KG1 (cell line): Measurements from ENCODE around the gene DNAJC30.
A peak's percentile ranks its signal among the peaks of the same experiment; 100 is the strongest.
"Not testable (repeated sequence)": the region's sequence is repeated elsewhere in the genome, so short reads cannot be mapped to it uniquely, and the experiment has no call there.

Source experiments
- DNase-seq: peaks from one replicate; lab custom pipeline; 2025; lab: John Stamatoyannopoulos, UW

DNAJC30 gene

DNA sequence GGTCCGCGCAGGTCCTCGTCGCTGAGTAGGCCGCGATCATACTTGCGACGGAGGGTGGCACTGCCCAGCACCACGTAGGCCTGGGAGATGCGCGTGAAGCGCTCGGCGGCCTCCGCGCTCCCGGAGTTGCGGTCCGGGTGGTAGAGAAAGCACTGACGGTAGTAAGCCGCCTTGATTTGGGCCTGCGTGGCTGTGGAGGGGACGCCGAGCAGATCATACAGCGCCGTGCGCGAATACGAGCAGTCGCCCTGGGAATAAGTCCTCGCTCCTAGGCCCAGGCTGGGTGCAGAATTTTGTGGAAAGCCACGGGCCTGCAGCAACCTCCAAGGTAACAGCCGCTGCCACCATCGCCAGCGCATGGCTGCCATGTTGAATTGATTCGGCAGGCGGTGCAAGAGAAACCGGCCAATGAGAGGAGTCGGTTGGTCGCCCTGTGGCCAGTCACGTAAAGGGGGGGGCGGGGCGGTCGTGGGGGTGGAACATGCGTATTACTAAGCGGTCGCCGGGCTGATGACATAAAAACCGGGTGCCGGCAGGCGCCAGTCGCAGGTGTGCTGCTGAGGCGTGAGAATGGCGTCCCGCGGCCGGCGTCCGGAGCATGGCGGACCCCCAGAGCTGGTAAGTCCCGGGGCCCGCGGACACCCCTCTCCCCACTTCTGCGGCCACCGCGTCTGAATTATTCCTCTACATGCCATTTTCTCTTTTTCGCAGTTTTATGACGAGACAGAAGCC is at the start of gene DNAJC30, which contains the start of gene BUD23:
DNAJC30 (minus strand) TSS at position 398 of the 732 bp plus-strand sequence; CDS start at position 368, 30 bp downstream.
BUD23 (plus strand) TSS at position 542 of the 732 bp plus-strand sequence; CDS start at position 571, 29 bp downstream.
- peak; percentile 85 for DNase-seq

DNA sequence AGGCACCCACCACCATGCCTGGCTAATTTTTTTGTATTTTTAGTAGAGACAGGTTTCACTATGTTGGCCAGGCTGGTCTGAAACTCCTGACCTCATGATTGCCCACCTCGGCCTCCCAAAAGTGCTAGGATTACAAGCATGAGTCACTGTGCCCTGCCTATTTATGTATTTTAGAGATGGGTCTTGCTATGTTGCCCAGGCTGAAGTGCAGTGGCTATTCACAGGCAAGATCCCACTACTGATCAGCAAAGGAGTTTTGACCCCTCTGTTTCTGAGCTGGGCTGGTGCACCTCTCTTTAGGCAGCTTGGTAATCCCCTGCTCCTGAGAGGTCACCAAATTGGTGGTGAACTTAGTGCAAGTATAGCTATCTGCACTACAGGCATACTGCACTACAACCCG is 49.1 kb upstream of the DNAJC30 start:
- DNase-seq = no peak

DNA sequence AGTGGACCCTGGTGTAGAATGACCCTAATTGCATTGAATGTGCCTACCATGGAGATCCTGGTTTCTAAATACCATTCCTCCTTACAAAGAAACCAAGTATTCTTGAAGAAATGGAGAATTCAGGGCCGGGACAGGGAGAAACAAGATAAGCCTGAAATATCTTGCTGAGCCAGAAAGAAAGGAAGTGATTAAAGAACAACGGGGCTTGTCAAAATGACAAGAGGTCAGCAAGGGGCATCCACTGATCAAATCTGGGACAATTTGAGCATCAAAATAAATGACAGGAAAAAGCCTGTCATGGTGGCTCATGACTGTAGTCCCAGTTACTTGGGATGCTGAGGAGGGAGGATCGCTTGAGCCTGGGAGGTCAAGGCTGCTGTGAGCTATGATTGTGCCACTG is 47.2 kb upstream of the DNAJC30 start:
- no peak for DNase-seq

DNA sequence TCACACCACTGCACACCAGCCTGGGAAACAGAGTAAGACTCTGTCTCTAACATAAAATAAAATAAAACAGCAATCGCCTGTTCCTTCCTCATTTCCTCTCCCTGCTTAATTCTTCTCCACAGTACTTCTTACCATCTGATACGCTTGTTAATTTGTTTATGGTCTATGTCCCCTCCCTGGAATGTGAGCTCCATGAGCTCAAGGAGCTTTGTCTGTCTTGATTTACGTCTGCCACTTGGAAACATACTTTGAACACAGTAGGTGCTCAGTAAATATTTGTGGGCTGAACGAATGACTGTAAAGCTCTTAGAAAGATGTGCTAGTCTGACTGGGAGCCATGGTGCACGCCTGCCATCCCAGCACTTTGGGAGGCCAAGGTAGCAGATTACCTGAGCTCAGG is 45.3 kb upstream of the DNAJC30 start:
- no peak for DNase-seq

DNA sequence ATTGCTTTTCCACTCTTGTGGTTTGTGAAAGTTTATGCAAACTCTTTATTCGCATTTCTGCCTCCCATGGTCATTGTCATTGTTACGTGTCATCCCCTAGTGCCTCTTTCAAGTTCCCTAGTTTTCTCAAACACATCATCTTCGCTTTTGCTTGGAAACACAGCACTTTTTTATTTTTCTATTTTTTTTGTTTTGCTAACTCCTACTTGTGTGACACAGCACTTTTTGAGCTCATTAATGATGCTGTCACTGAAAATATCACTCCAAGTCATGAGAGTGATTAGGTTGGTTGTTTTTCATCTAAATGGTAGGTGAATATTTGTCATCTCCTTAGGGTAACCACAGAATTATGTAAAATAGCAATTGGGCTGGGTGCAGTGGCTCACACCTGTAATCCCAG is 44.7 kb upstream of the DNAJC30 start:
- no peak for DNase-seq

DNA sequence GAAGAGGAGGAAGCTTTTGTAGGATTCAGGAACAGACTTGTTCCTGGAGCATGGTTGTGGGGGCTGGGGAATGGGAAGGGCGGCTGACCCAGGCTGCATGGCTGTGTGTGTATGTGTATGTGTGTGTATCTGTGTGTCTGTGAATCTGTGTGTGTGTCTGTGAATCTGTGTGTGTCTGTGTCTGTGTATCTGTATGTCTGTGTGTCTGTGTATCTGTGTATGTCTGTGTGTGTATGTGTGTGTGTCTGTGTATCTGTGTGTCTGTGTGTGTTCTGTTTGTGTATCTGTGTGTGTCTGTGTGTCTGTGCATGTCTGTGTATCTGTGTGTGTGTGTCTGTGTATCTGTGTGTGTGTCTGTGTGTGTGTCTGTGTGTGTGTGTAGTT is 42.8 kb upstream of the DNAJC30 start:
- DNase-seq = no peak

DNA sequence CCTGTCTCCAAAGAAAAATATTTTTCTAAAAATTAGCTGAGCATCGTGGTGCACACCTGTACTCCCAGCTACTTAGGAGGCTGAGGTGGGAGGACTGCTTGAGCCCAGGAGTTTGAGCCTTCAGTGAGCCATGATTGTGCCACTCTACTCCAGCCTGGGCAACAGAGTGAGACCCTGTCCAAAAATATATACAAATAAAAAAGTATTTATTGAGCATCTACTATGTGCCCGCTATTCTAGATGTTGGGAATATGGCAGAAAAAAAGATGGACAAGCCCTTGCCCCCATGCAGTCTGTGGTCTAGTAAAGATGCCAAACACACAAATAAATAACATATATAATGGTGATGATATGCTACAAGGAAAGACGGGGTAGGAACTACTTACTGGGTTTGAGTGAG is 40.6 kb upstream of the DNAJC30 start:
- no peak for DNase-seq

DNA sequence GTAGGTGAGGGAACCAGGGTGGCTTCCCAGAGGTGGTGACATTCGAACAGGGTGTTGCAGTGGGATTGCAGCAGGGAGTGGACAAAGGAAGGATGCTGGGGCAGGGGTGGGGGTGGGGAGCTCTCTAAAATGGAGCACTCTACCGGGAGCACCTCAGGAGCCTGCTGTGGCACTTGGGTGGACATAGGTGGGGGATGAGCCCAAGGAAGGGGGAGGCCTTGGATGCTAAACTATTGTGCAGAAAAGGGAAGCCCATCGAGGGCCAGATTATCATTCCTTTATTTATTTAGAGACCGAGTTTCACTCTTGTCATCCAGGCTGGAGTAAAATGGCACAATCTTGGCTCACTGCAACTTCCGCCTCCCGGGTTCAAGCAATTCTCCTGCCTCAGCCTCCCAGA is 39.5 kb upstream of the DNAJC30 start:
- no peak for DNase-seq

DNA sequence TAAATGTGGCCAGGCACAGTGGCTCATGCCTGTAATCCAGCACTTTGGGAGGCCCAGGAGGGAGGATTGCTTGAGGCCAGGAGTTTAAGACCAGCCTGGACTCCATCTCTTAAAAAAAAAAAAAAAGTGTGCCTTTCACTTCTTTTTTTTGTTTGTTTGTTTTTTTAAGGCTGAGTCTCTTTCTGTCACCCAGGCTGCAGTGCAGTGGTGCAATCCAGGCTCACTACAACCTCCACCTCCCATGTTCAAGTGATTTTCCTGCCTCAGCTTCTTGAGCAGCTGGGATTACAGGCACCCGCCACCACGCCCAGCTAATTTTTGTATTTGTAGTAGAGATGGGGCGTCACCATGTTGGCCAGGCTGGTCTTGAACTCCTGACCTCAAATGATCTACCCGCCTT is 38.9 kb upstream of the DNAJC30 start:
- not testable (repeated sequence) for DNase-seq

DNA sequence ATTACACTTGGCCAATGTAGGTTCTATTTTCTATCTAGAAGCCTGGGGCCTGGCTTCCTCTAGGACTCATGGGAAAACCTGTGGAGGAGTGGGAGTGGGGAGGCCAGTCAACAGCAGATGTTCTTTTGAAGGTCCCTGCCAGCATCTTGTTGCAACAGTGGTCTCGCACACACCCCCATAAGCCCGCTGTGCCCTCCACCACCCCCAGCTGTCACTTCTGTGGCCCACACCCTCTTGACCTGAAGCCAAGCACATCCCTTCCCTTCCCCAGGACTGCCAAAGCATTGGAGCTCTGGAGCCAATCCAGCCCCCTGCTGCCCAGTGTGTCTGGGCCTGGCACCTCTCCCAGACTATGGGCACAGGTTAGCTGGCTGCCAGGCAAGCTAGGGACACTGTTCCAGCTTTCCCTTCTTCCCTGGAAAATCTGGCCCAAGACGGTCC is 38.1 kb upstream of the DNAJC30 start:
- no peak for DNase-seq

DNA sequence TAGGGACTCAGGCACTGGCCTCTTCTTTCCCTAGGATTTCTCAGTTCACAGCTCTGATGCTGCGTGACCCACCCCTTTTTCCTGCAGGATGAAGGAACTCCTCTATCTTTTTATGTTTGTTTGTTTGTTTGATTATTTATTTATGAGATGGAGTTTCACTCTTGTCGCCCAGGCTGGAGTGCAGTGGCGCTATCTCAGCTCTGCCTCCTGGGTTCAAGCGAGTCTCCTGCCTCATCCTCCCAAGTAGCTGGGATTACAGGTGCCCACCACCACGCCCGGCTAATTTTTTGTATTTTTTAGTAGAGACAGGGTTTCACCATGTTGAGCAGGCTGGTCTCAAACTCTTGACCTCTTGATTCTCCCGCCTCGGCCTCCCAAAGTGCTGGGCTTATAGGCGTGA is 37.2 kb upstream of the DNAJC30 start:
- not testable (repeated sequence) for DNase-seq

DNA sequence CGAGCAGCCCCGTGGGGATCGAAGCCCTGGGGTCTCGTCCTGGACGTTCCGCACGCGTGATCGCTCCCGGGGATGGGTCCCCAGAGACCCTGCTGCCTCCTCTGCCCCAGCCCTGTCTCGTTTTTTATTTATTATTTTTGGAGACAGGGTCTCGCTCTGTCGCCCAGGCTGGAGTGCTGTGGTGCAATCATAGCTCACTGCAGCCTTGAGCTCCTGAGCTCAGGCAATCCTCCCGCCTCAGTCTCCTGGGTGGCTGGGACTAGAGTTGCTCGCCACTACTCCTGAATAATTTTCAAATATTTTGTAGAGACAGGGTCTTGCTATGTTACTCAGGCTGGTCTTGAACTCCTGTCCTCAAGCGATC is 36.5 kb upstream of the DNAJC30 start:
- no peak for DNase-seq

DNA sequence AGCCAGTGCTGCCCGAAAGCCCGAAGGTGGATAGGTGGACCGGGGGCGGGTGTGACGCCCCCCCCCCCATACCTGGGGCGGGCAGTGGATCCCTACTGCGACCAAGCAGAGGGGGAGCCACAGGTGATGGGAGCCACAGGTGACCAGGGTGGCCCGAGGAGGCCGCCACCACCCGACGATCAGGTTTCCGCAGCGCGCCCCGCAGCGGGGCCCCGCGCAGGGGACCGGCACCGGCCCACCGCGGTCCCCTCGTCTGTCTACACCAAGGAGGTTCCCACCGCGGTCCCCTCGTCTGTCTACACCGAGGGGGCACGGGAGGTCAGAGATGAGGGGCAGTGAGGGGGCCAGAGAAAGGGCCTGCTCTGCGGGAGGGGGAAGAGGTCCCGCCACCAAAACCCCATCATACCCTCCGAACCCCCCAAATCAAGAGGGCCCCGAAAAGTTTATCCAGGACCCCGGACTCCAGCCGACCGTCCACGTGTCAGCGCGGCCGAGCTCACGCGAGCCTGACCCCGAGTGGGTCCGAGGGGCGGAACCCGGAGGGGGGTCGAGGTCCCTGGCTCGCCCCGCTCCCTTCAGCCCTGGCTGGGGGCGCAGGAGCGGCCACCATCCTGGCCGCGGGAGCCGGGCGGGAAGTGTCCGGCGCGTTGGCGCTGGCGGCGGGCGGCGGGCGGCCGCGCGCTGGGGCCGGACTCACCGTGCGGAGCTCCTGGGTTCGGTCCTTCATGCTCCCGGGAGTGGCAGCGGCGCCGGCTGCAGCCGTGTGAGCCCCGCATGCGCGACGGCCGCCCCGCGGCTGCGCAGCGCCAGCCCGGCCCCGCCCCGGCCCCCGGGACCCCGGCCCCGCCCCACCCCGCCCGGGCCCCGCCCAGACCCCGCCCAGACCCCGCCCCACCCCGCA is 35.9 kb upstream of the DNAJC30 start, which contains the start of gene STX1A:
STX1A (minus strand) TSS at position 765 of the 901 bp plus-strand sequence; CDS start at position 727, 38 bp downstream.
- DNase-seq = no peak

DNA sequence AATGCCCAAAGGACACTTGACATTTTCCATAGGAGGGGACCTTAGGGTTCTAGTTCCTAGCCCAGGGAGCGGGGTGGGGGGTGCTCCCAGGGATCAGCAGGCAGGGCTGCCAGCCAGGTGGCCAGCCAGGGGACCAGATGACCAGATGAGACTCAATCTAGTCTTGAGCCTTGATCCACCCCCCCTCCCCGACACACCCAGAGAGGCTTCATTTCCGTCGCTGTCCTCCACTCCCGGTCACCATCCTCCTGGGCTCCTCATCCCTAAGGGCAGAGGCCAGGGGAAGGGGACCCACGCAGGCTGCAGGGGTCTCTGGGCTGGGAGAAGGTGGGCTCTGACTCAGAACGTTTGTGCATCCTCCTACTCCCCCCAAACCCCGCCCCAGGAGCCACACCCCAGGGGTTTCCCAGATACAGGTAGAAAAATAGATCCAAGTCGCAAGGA is 35.2 kb upstream of the DNAJC30 start:
- no peak for DNase-seq

DNA sequence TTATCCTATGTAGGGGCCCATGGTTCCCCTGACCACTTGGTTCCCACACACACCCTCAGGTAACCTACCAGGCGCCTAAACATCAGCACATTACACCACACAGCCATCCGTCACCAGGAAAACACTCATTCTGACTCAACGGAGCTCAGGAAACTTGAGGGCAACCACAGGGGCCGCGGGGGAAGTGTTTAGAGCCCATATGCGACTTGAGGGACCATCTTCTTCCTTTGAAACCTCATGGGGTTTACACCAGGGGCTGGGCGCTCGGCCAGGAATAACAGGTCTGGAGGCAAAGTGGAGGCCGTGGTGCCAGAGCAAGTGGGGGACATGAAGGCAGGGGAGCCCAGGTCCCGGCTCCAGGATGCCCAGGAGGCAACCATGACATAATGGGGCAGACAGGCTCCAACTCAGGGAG is 34.7 kb upstream of the DNAJC30 start:
- peak; percentile 83 for DNase-seq

DNA sequence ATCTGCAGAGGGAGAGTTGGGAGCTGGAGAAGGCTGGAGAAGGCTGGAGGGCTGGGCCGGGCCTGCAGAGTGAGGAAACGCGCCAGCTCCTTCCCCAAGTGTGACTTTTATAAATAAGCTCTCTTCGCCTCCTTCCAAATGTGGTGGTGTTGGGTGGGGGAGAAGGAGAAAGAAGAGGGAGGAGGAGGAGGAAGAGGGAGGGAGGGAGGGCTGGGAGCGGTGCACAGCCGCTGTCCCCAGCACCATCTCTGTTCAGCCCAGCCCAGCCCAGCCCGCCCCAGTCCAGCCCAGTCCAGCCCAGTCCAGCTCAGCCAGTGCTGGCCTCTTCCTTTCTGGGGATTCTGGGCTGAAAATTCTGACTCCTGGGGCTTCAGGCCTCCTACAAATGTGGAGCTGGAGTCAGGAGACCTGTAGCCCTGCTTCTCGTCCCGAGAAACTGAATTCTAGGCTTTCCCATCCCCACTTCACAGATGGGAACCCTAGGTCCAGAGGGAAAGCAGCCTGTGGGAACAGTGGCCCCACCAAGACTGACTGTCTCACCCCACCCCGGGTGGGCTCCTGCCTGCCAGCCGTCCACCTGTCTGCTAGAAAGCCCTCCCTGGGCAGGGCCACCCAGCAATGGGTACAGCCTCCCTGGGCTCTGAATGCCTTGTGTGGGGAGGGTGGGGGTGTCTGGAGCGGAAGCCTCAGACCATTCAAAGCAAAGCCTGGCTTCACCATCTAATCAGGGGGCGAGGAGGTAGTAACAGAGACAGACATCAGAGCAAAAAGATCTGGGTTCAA is 34.0 kb upstream of the DNAJC30 start:
- no peak for DNase-seq

DNA sequence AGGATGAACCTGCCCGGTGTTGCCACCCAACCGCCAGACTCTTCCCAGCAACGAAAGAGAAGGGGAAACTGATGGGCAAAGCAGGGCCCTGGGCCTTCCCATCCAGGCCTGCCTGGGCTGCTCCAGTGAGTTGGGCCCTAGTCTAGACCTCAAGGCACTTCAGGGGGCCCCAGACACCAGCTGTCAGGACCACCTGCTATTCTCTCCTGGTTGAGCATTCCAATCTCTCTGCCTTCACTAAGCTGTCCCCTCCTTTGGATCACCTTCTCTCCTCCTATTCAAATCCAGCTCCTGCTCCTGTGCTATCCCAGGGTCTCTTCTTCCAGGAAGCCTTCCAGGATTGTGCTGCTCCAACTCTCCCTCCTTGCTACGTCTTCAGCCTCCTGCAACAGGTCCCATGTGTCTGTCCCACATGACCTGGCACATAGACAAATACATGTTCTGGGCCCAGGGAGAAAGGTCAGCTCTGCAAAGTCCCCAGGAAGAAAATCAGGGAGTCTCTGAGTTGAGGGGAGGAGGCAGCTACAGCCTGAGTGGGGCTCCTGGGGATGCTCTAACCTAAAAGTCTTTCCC is 33.2 kb upstream of the DNAJC30 start:
- no peak for DNase-seq

DNA sequence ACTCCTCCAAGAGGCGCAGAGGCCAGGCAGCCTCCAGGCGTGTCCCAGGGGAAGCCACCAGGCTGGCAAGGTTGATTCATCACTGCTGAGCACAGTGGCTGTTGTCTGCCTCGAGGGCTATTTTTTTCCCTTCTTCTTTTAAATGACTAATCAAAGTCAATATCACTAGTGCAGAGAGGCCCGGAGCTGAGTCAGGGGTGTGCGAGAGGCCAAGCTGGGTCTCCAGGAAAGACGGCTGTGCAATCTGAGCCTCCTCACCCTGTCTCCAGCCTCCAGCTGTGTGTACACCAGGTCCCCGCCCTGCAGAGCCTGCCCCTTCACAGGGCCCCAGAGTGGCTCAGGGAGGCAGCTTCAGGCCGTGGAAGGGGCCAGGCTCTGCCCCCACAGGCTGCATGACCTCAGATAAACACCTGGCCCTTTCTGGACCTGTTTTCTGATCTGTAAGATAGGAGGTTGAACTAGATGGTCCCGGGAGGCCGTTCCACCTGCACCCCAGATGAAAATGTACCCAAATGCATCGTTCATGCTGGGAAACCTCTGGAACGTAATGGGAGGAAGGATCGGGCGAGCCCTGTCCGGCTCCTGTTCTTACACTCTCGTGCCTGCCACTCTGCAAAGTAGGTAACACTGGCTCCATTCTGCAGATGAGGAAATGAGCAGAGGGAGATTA is 32.5 kb upstream of the DNAJC30 start:
- no peak for DNase-seq

DNA sequence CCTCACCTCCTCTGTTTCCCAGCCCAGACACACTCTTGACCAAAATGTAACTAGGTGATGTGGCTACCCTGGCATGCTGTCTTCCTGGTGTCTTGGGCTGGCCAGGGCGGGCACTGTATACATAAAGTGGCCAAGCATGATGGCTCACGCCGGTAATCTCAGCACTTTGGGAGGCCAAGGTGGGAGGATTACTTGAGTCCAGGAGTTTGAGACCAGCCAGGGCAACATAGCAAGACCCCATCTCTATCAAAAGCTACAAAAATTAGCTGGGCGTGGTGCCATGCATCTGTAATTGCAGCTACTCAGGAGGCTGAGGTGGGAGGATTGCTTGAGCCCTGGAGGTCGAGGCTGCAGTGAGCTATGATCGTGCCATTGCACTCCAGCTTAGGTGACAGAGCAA is 30.1 kb upstream of the DNAJC30 start:
- DNase-seq = not testable (repeated sequence)

DNA sequence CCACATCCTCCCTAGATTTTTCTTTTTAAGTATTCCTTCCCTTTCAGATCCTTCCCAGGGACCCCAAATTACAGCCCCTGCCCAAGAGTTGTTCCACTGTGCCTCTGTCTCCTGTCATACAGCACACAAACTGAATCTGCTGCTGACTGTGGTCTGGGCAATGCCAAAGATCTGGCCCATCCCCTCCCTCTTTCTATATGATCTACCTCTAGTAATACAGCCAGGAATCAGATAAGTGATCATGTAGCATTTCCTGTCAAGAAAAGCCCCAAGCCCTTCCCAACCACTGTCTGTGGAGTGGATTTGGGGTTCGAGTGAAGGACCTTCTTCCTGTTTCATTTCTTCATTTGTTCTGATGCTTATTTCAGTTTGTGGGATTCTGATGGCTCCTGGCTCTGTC is 29.5 kb upstream of the DNAJC30 start:
- no peak for DNase-seq

DNA sequence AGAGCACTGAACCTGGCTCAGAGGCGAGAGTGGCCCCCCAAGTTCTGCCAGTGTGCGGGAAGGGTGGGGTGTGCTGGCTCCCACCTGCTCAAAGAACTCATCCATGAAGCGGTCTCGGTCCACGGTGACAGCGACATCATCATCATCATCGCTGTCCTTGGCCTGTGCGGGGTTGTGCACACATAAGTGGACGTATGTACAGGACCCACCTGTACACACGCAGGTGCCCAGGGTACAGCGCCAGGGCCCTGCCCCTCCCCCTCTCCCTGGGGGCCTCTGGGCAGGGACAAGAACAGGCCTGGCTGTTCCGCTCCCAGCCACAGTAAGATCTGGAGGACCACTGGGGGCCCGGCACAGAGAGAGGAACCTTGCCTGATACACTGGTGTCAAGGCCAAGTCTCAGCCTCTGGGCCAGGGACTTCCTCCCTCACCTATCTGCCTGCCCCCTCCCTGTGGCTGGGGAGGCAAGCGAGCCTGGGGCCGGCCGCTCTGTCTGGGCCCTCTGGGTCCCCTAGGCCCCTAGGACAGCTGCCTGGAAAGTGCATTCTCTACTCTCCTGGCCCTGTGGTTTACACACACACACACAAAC is 25.8 kb upstream of the DNAJC30 start:
- DNase-seq = no peak
